Esophagus squamous epithelium (tissue), 5 donors: ENCODE measurements around the gene PLEKHG4B. TPM values are rescaled to one million over a fixed set of nuclear protein-coding genes. Genes with fewer than 3 reads are reported as not detected.

Experiments used
- DNase-seq: peaks from one replicate; lab custom pipeline; 2025; lab: John Stamatoyannopoulos, UW
- H3K27ac ChIP-seq, 4 donors: fragments of 200-600 bp; sonication (generic); one replicate each; pipeline ENCODE4 v1.5.1; 2016 to 2019; ENCODE audit warnings: mild to moderate bottlenecking in 1 of 4
- H3K27me3 ChIP-seq, 4 donors: fragments of 200-600 bp; sonication (generic); 1 replicate in 3 of 4; 2 replicates in 1 of 4; pipeline versions ENCODE4 v1.5.1 to v1.6.0; 2017 to 2021; ENCODE audit warnings: antibody characterized with exemption in 1 of 4
- H3K36me3 ChIP-seq, 3 donors: fragments of 200-600 bp; sonication (generic); one replicate each; pipeline ENCODE4 v1.5.1; 2016 to 2019
- H3K4me1 ChIP-seq, 3 donors: fragments of 200-600 bp; sonication (generic); one replicate each; pipeline ENCODE4 v1.5.1; 2017 to 2019
- H3K4me3 ChIP-seq, 4 donors: fragments of 200-600 bp; sonication (generic); 1 replicate in 3 of 4; 2 replicates in 1 of 4; pipeline ENCODE4 v1.5.1; 2016 to 2019; ENCODE audit warnings: mild to moderate bottlenecking in 2 of 4, moderate library complexity in 1 of 4
- H3K9me3 ChIP-seq, 3 donors: fragments of 200-600 bp; sonication (generic); one replicate each; pipeline ENCODE4 v1.5.1; 2016 to 2019
- CTCF ChIP-seq, 6 experiments: fragments of 450-650 bp in 4 of 6; fragments of 200-600 bp in 2 of 6; sonication (generic) in 2 of 6; IDR thresholded peaks; one replicate each; pipeline ENCODE4 v1.5.1; 2016 to 2019; ENCODE audit warnings: antibody characterized with exemption in 6 of 6, mild to moderate bottlenecking in 4 of 6, moderate library complexity in 4 of 6
- POLR2A ChIP-seq, 4 donors: fragments of 450-650 bp; IDR thresholded peaks; one replicate each; pipeline ENCODE4 v1.6.1; 2017; ENCODE audit warnings: antibody characterized with exemption in 4 of 4, mild to moderate bottlenecking in 4 of 4, moderate library complexity in 3 of 4
- WGBS, 2 donors: methylation state at CpG; one replicate each; pipeline ENCODE4 v1.1.5; 2018; 5-methylcytosine and 5-hydroxymethylcytosine counted together
- intact Hi-C: fragments of 100-400 bp; cut with DNase I; formaldehyde crosslinking; loops from one replicate; pipeline ENCODE4 v1.15.0; 2022
- total RNA-seq, 4 donors: library from RNA; depleted of rRNA; stranded (reverse); fragments of >200 nt; gene quantifications; one replicate each; pipeline ENCODE4 v1.1.0, GENCODE V29; 2016
- donor health status: DM: yes; HTN: yes; CAD: no.

The PLEKHG4B gene
- total RNA-seq, 4 donors from 2014 or later, result 0.12 to 1.2 (median 0.21) TPM

GRCh38 chr5:173392-174290 lies 81.7 kb downstream of the PLEKHG4B start:
- WGBS, 2 donors, result 68 to 81% methylated on average over 7 to 19 of the region's 22 CpGs
- H3K27ac ChIP-seq, result no peak overlapping the region
- peaks cover 0 to 14% (median 0%) of the 10 kb centered on the region in 3 donors for H3K4me1 ChIP-seq
- intact Hi-C loops, result no loop called here
- H3K27me3 ChIP-seq, result peaks cover 0 to 7% (median 0%) of the 10 kb centered on the region in 4 donors
- H3K9me3 ChIP-seq, result no peaks in the 10 kb centered on the region
- TF ChIP-seq CTCF (IDR thresholded peaks at IDR 0.05), result no peak
- TF ChIP-seq POLR2A (IDR thresholded peaks at IDR 0.05), result no peak
- no peak overlapping the region for H3K4me3 ChIP-seq
- no peak for DNase-seq
- no peaks in the 10 kb centered on the region for H3K36me3 ChIP-seq

DNA sequence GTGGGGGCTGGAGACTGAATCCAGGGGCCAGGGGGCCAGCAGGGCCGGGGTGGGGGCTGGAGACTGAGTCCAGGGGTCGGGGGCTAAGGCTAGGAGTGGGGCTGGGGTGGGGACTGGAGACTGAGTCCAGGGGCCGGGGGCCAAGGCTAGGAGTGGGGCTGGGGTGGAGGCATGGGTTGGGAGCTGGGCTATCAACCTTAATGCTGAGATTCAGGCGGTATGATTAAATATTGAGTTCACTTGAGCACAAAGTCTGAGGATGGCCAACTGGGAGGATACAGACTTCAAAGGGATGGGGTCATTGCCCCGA lies 82.3 kb downstream of the PLEKHG4B start:
- peaks cover 0 to 7% (median 0%) of the 10 kb centered on the region in 4 donors for H3K27me3 ChIP-seq
- peaks cover 0 to 8% (median 0%) of the 10 kb centered on the region in 3 donors for H3K4me1 ChIP-seq
- H3K9me3 ChIP-seq, result no peaks in the 10 kb centered on the region
- intact Hi-C loops, result no loop called here
- DNase-seq, result no peak
- H3K27ac ChIP-seq, result no peak overlapping the region
- 80 to 86% methylated on average over 2 of the region's 5 CpGs for WGBS, 2 donors
- TF ChIP-seq POLR2A (IDR thresholded peaks at IDR 0.05) (no peak), CTCF (IDR thresholded peaks at IDR 0.05) (no peak)
- no peaks in the 10 kb centered on the region for H3K36me3 ChIP-seq
- H3K4me3 ChIP-seq, result no peak overlapping the region

GRCh38 chr5:174876-175465 lies 83.0 kb downstream of the PLEKHG4B start:
- TF ChIP-seq POLR2A (IDR thresholded peaks at IDR 0.05) (no peak), CTCF (IDR thresholded peaks at IDR 0.05) (no peak)
- 83 to 86% methylated on average over 9 to 12 of the region's 16 CpGs for WGBS, 2 donors
- DNase-seq, result no peak
- Histone ChIP-seq H3K27ac (no peak overlapping the region), H3K4me3 (no peak overlapping the region), H3K4me1 (peaks cover 0 to under 1% (median 0%) of the 10 kb centered on the region in 3 donors), H3K27me3 (peaks cover 0 to 10% (median 0%) of the 10 kb centered on the region in 4 donors), H3K9me3 (no peaks in the 10 kb centered on the region), H3K36me3 (no peaks in the 10 kb centered on the region)
- intact Hi-C loops, result no loop called here

GRCh38 chr5:176296-176823 lies 84.4 kb downstream of the PLEKHG4B start:
- intact Hi-C loops, result no loop called here
- 73 to 82% methylated on average over 7 to 10 of the region's 11 CpGs for WGBS, 2 donors

More at GRCh38 chr5:176296-176823, 84.4 kb downstream of the PLEKHG4B start:
- H3K36me3 ChIP-seq, result no peaks in the 10 kb centered on the region
- peaks cover 0 to 24% (median 0%) of the 10 kb centered on the region in 4 donors for H3K27me3 ChIP-seq
- no peaks in the 10 kb centered on the region for H3K4me1 ChIP-seq
- H3K4me3 ChIP-seq, result no peak overlapping the region
- H3K27ac ChIP-seq, result no peak overlapping the region
- H3K9me3 ChIP-seq, result no peaks in the 10 kb centered on the region
- DNase-seq, result no peak
- TF ChIP-seq CTCF (IDR thresholded peaks at IDR 0.05), result no peak
- no peak for TF ChIP-seq POLR2A (IDR thresholded peaks at IDR 0.05)
